Midbrain (tissue), 1 donor: ENCODE results near the gene MESP2.

ENCODE experiments used
- DNase-seq: peaks from one replicate; lab custom pipeline; 2025; lab: John Stamatoyannopoulos, UW

Gene MESP2

DNA sequence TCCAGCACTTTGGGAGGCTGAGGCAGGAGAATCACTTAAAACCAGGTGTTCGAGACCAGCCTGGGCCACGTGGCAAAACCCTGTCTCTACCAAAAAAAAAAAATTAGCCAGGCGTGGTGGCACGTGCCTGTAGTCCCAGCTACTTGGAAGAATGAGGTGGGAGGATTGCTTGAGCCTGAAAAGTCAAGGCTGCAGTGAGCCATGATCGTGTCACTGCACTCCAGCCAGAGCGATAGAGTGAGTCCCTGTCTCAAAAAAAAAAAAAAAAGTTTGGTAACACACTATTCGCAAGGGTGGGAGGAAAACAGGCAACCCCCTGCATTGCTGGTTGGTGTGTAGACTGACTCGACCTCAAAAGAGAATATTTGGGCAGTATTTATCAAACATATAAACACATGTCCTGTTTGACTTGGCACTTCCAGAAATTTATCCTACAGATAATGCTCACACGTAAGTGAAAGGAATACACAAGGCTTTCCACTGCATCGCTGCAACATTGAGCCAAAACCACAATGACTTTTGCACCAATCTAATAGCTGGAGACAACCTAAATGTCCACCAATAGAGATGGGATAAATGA lies 41.7 kb downstream of the MESP2 start:
- DNase-seq: no peak

DNA sequence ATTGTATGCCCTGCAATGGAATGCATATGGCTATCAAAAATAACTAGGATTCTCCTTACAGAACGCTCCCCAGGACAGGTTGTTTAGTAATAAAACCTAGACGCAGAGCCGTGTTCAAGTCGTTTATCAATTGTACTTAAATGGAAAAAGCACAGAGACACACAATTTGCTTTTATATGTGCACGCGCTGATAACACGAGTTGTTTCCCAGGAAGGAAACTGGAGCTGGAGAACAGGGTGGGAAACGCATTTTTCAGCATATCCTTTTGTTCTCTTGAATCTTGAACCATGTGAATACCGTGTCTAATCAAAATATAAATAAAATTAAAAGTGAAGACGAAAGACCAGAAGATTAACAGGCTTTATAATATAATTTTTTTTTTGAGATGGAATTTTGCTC lies 42.2 kb downstream of the MESP2 start:
- no peak for DNase-seq

GRCh38 chr15:89820666-89821611 lies 44.8 kb downstream of the MESP2 start:
- no peak for DNase-seq

DNA sequence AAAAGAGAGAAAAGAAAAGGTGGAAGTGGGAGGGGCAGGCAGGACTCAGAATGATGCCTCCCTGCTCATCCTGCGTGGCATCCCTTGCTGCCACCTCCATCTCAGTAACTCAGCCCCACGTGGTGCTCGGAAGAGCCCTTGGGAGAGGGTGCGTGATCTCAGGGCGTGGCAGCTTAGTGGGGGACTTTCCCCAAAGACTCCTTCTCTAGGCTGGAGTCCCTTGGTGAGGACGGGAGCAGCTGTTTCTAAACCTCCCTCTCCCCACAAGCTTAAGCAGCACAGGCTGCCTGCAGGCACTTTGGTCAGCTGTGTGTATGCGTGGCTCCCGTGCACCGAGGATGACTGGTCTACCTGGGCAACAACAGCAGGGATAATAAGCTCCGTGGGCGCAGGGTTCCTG lies 45.9 kb downstream of the MESP2 start:
- no peak for DNase-seq

DNA sequence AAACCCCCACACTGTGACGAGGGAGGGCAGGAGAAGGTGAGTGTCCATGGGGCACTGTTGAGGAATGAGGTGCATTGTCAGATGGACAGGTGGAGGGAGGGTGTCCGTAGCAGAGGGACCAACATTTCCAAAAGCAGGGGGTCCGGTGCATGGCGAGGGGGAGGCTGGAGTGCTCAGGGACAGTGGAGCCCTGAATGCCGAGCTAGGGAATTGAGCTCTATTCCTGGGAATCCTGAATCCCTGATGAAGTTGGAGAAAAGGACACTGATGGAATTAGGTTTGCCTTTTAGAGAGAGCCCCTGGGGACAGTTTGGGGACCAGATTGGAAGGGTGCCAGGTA lies 46.4 kb downstream of the MESP2 start:
- no peak for DNase-seq

- DNase-seq: no peak
Observed at GRCh38 chr15:89822951-89823711, 47.0 kb downstream of the MESP2 start.

- DNase-seq: no peak
Observed at GRCh38 chr15:89823836-89824606, 47.9 kb downstream of the MESP2 start.

DNA sequence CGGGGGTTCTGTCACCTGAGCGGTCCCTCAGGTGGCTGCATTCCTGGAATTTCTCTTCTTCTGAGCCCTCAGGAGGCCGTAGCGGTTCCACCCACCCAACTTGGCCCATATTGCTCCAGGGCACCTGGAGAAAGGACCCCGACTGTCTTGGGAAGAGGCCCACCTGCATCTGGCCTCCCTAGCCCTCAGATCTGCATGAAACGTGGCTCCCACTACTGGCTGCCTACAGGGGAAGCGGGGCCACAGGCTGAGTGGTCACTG lies 48.4 kb downstream of the MESP2 start:
- no peak for DNase-seq

- no peak for DNase-seq
Observed at GRCh38 chr15:89825271-89825940, 49.3 kb downstream of the MESP2 start.

DNA sequence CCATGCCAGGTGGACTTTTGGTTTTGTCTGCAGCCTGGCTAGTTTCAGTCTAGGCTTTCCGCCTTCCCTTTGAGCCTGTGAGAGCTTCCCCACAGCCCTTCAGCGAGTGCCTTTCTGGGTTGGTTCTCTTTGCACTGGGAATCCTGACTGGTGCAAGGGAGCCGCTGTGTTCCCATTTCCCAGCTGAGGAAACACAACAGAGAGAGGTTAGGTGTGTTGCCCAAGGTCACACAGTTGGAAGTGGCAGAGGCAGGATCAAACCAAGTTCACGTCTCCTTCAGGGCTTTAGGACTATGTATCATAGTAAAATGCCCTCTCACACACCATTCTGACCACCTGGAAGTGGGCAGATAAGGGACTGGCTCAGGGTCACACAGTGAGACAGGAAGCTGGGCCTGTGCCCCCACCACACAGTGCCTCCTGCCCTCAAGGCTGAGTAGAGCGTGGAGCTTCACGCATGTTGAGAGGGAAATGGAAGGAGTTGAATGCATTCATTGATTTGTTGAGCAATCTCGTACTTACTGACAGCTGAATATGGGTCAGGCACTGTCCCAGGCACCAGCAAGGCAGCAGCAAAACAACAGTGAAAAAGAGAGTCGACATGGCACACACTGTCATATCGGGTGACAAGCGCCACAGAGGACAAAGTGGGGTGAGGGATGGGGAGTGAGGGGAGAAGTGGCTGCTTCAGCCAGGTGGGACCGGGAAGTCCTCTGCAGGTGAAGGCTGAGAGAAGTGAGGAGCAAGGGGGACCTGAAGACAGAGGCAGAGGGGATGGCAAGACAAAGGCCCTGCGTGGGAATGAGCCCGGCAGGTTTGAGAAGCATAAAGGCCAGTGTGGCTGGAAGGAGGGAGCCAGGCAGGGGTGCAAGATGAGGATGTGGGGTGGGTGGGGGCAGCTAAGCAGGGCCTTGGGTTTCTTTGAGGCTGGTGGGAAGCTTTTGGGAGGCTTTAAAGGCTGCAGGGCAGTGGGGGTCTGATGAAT lies 50.8 kb downstream of the MESP2 start:
- no peak for DNase-seq

DNA sequence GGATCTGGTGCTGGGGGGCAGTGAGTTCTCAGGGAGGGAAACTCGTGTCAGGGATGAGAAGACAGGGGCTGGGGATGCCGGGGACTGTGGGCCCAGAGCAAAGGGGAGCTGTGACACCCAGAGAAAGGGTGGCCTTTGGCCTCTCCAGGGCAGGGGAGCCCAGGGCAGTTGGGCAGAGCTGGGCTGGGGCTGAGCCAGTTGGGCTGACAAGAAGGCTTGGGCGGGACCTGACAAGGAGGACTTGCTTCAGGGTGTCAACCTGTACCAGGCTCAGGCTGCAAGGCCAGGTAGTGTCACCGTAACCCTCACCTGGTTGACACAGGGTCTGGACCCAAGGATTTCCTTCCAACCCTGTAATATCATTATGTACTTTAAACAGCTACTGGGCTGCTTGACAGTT lies 51.7 kb downstream of the MESP2 start:
- DNase-seq: no peak
